DOHH2 (cell line): ENCODE measurements around the gene RFX4.

Experiments used
- CTCF ChIP-seq: fragments of 200-600 bp; sonication (generic); IDR thresholded peaks from one replicate; pipeline ENCODE4 v1.5.1; 2014; ENCODE audit warnings: antibody characterized with exemption, mild to moderate bottlenecking, low read depth, low read length; ENCODE audit not compliant: poor library complexity, severe bottlenecking
- EZH2phosphoT487 ChIP-seq: fragments of 200-600 bp; sonication (generic); IDR thresholded peaks from 2 replicates; pipeline ENCODE4 v1.6.1; 2017; ENCODE audit warnings: borderline replicate concordance, mild to moderate bottlenecking, antibody characterized with exemption, low read length, moderate library complexity, mixed read lengths

GRCh38 chr12:106711316-106711715 lies 128.5 kb downstream of the RFX4 start:
- TF ChIP-seq CTCF, result no peak
- TF ChIP-seq EZH2phosphoT487, result no peak
